ENCODE results near the gene PRR4. TPM values are rescaled to one million over a fixed set of nuclear protein-coding genes. Genes with fewer than 3 reads are reported as not detected.

Gene PRR4
- total RNA-seq, 1 experiment from 2014 or later = 6.8 TPM

GRCh38 chr12:10811883-10812536 is 37.3 kb downstream of the PRR4 start:
- BruUV-seq (replicated peaks) = no TSS peak
- Histone ChIP-seq H3K27me3 (replicated peaks; ENCODE audit: control insufficient read depth, insufficient read depth, low read length) (no peaks in the 10 kb centered on the region; the same call in 1 of the 2 replicates), H3K4me3 (ENCODE audit: low read depth, low read length) (no peak overlapping the region), H3K36me3 (ENCODE audit: control insufficient read depth, insufficient read depth, low read length) (no peaks in the 10 kb centered on the region), H3K4me1 (no peaks in the 10 kb centered on the region), H3K9me3 (peaks cover 9% of the 10 kb centered on the region)
- intact Hi-C loops (cut with micrococcal nuclease; ENCODE audit: unreplicated experiment) = no loop called here
- ChIA-PET CTCF (no interaction called here), POLR2A (no interaction called here)
- H3K27me3 Mint-ChIP-seq (ENCODE audit: insufficient read depth, unreplicated experiment) = peaks cover 5% of the 10 kb centered on the region
- H3K27ac Mint-ChIP-seq (ENCODE audit: unreplicated experiment) = no peak overlapping the region
- H3K4me3 Mint-ChIP-seq (ENCODE audit: unreplicated experiment) = no peak overlapping the region
- H3K36me3 Mint-ChIP-seq (ENCODE audit: insufficient read depth, unreplicated experiment) = no peaks in the 10 kb centered on the region
- no peak for DNase-seq
- no peak for TF ChIP-seq CTCF (IDR thresholded peaks at IDR 0.05; ENCODE audit: insufficient read depth in 1 of 2, low read depth in 1 of 2, low read length in 1 of 2, severe bottlenecking in 1 of 2, unreplicated experiment in 1 of 2)
- H3K4me1 Mint-ChIP-seq (ENCODE audit: low read depth, unreplicated experiment) = no peaks in the 10 kb centered on the region
- no peaks in the 10 kb centered on the region for H3K9me3 Mint-ChIP-seq (ENCODE audit: unreplicated experiment)

- H3K27me3 ChIP-seq (replicated peaks; ENCODE audit: control insufficient read depth, insufficient read depth, low read length) = no peaks in the 10 kb centered on the region; the same call in 1 of the 2 replicates
- peaks cover 6% of the 10 kb centered on the region for H3K9me3 ChIP-seq
- intact Hi-C loops (cut with micrococcal nuclease; ENCODE audit: unreplicated experiment) = no loop called here
- CTCF ChIA-PET = no interaction called here
- H3K4me3 Mint-ChIP-seq (ENCODE audit: unreplicated experiment) = no peak within 1 kb of the TSS
- no peak within 1 kb of the TSS for H3K4me3 ChIP-seq (ENCODE audit: low read depth, low read length)
- POLR2A ChIA-PET = no interaction called here
- DNase-seq = no peak
- H3K4me1 Mint-ChIP-seq (ENCODE audit: low read depth, unreplicated experiment) = no peaks in the 10 kb centered on the region
- H3K27ac Mint-ChIP-seq (ENCODE audit: unreplicated experiment) = no peak within 1 kb of the TSS
- H3K27me3 Mint-ChIP-seq (ENCODE audit: insufficient read depth, unreplicated experiment) = peaks cover 10% of the 10 kb centered on the region
- no peaks in the 10 kb centered on the region for H3K36me3 Mint-ChIP-seq (ENCODE audit: insufficient read depth, unreplicated experiment)
- H3K4me1 ChIP-seq = no peaks in the 10 kb centered on the region
- H3K9me3 Mint-ChIP-seq (ENCODE audit: unreplicated experiment) = no peaks in the 10 kb centered on the region
- no peak for TF ChIP-seq CTCF (IDR thresholded peaks at IDR 0.05; ENCODE audit: insufficient read depth in 1 of 2, low read depth in 1 of 2, low read length in 1 of 2, severe bottlenecking in 1 of 2, unreplicated experiment in 1 of 2)
- H3K36me3 ChIP-seq (ENCODE audit: control insufficient read depth, insufficient read depth, low read length) = no peaks in the 10 kb centered on the region
- no TSS peak for BruUV-seq (replicated peaks)
These were observed 39.2 kb downstream of the PRR4 start, which contains the start of gene TAS2R9 for GRCh38 chr12:10810068-10810467. Gene TAS2R9 (minus strand): TSS chr12:10810168. CDS start chr12:10810075, 93 bp downstream.

GRCh38 chr12:10807186-10807585 is 42.1 kb downstream of the PRR4 start, which contains the start of gene TAS2R8:
Gene TAS2R8 (minus strand): TSS chr12:10807286. CDS start chr12:10806980, 306 bp downstream.
- intact Hi-C loops (cut with micrococcal nuclease; ENCODE audit: unreplicated experiment) = no loop called here
- no peaks in the 10 kb centered on the region; the same call in 1 of the 2 replicates for H3K27me3 ChIP-seq (replicated peaks; ENCODE audit: control insufficient read depth, insufficient read depth, low read length)
- Mint-ChIP-seq H3K27me3 (ENCODE audit: insufficient read depth, unreplicated experiment) (peaks cover 12% of the 10 kb centered on the region), H3K4me1 (ENCODE audit: low read depth, unreplicated experiment) (no peaks in the 10 kb centered on the region), H3K36me3 (ENCODE audit: insufficient read depth, unreplicated experiment) (no peaks in the 10 kb centered on the region), H3K4me3 (ENCODE audit: unreplicated experiment) (no peak within 1 kb of the TSS), H3K27ac (ENCODE audit: unreplicated experiment) (no peak within 1 kb of the TSS), H3K9me3 (ENCODE audit: unreplicated experiment) (no peaks in the 10 kb centered on the region)
- CTCF ChIA-PET = no interaction called here
- H3K4me1 ChIP-seq = no peaks in the 10 kb centered on the region
- no peaks in the 10 kb centered on the region for H3K36me3 ChIP-seq (ENCODE audit: control insufficient read depth, insufficient read depth, low read length)
- no peak for DNase-seq
- POLR2A ChIA-PET = no interaction called here
- H3K4me3 ChIP-seq (ENCODE audit: low read depth, low read length) = no peak within 1 kb of the TSS
- no peaks in the 10 kb centered on the region; the same call in 1 of the 2 replicates for H3K9me3 ChIP-seq
- TF ChIP-seq CTCF (IDR thresholded peaks at IDR 0.05; ENCODE audit: insufficient read depth in 1 of 2, low read depth in 1 of 2, low read length in 1 of 2, severe bottlenecking in 1 of 2, unreplicated experiment in 1 of 2) = no peak
- no TSS peak for BruUV-seq (replicated peaks)

All from Caco-2 (cell line).